Esophagus squamous epithelium (tissue), 5 donors: ENCODE results near the gene MYG1. TPM values are rescaled to one million over a fixed set of nuclear protein-coding genes. Genes with fewer than 3 reads are reported as not detected.

Source experiments
- DNase-seq: peaks from one replicate; lab custom pipeline; 2025; lab: John Stamatoyannopoulos, UW
- H3K27ac ChIP-seq, 4 donors: fragments of 200-600 bp; sonication (generic); one replicate each; pipeline ENCODE4 v1.5.1; 2016 to 2019; ENCODE audit warnings: mild to moderate bottlenecking in 1 of 4
- H3K27me3 ChIP-seq, 4 donors: fragments of 200-600 bp; sonication (generic); 1 replicate in 3 of 4; 2 replicates in 1 of 4; pipeline versions ENCODE4 v1.5.1 to v1.6.0; 2017 to 2021; ENCODE audit warnings: antibody characterized with exemption in 1 of 4
- H3K36me3 ChIP-seq, 3 donors: fragments of 200-600 bp; sonication (generic); one replicate each; pipeline ENCODE4 v1.5.1; 2016 to 2019
- H3K4me1 ChIP-seq, 3 donors: fragments of 200-600 bp; sonication (generic); one replicate each; pipeline ENCODE4 v1.5.1; 2017 to 2019
- H3K4me3 ChIP-seq, 4 donors: fragments of 200-600 bp; sonication (generic); 1 replicate in 3 of 4; 2 replicates in 1 of 4; pipeline ENCODE4 v1.5.1; 2016 to 2019; ENCODE audit warnings: mild to moderate bottlenecking in 2 of 4, moderate library complexity in 1 of 4
- H3K9me3 ChIP-seq, 3 donors: fragments of 200-600 bp; sonication (generic); one replicate each; pipeline ENCODE4 v1.5.1; 2016 to 2019
- POLR2A ChIP-seq, 4 donors: fragments of 450-650 bp; IDR thresholded peaks; one replicate each; pipeline ENCODE4 v1.6.1; 2017; ENCODE audit warnings: antibody characterized with exemption in 4 of 4, mild to moderate bottlenecking in 4 of 4, moderate library complexity in 3 of 4
- WGBS, 2 donors: methylation state at CpG; one replicate each; pipeline ENCODE4 v1.1.5; 2018; 5-methylcytosine and 5-hydroxymethylcytosine counted together
- intact Hi-C: fragments of 100-400 bp; cut with DNase I; formaldehyde crosslinking; loops from one replicate; pipeline ENCODE4 v1.15.0; 2022
- total RNA-seq, 4 donors: library from RNA; depleted of rRNA; stranded (reverse); fragments of >200 nt; gene quantifications; one replicate each; pipeline ENCODE4 v1.1.0, GENCODE V29; 2016
- TF ChIP-seq, protein P1 (sequence below), 6 experiments: fragments of 450-650 bp in 4 of 6; fragments of 200-600 bp in 2 of 6; sonication (generic) in 2 of 6; IDR thresholded peaks; one replicate each; pipeline ENCODE4 v1.5.1; 2016 to 2019; ENCODE audit warnings: antibody characterized with exemption in 6 of 6, mild to moderate bottlenecking in 4 of 6, moderate library complexity in 4 of 6
- donor health status: DM: yes; HTN: yes; CAD: no.

The MYG1 gene
- total RNA-seq, 4 donors from 2014 or later: 25.2 to 33.2 (median 28.3) TPM

DNA sequence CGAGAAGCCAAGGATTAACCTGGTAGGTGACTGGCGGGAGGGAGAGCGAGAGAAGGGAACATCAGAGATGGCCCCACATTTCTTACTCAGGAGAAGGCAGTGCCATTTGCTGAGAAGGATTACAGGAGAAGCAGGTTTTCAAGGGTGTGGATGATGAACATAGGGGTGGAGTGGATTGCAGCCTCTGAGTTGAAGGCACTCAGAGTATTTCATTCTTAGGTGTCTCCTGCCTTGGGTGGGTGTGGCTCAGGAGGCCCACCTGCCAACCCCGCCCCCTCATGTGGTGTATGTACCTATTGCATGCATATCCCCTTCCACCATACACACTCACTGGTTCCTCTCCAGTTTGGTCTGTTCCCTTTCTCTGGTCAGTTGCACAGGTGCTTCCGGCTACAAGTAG, 25.1 kb upstream of the MYG1 start:
- H3K27ac ChIP-seq: peak overlapping the region; percentile 57 to 81 (median 70)
- intact Hi-C loops: no loop called here
- 81 to 87% methylated on average over 5 of the region's 5 CpGs for WGBS, 2 donors

GRCh38 chr12:53276511-53276910, 23.0 kb upstream of the MYG1 start:
- Histone ChIP-seq H3K9me3 (no peaks in the 10 kb centered on the region), H3K4me3 (no peak overlapping the region), H3K4me1 (peaks cover 23 to 69% (median 25%) of the 10 kb centered on the region in 3 donors), H3K27me3 (no peaks in the 10 kb centered on the region), H3K36me3 (peaks cover 0 to 5% (median 3%) of the 10 kb centered on the region in 3 donors), H3K27ac (peak overlapping the region in 2 of 4 donors; percentile 20 to 92)
- TF ChIP-seq, protein P1, sequence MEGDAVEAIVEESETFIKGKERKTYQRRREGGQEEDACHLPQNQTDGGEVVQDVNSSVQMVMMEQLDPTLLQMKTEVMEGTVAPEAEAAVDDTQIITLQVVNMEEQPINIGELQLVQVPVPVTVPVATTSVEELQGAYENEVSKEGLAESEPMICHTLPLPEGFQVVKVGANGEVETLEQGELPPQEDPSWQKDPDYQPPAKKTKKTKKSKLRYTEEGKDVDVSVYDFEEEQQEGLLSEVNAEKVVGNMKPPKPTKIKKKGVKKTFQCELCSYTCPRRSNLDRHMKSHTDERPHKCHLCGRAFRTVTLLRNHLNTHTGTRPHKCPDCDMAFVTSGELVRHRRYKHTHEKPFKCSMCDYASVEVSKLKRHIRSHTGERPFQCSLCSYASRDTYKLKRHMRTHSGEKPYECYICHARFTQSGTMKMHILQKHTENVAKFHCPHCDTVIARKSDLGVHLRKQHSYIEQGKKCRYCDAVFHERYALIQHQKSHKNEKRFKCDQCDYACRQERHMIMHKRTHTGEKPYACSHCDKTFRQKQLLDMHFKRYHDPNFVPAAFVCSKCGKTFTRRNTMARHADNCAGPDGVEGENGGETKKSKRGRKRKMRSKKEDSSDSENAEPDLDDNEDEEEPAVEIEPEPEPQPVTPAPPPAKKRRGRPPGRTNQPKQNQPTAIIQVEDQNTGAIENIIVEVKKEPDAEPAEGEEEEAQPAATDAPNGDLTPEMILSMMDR (IDR thresholded peaks at IDR 0.05): no peak
- no peak for TF ChIP-seq POLR2A (IDR thresholded peaks at IDR 0.05)
- no peak for DNase-seq
- WGBS, 2 donors: 87 to 98% methylated on average over 3 to 7 of the region's 11 CpGs
- intact Hi-C loops: no loop called here

More for the DNA sequence above, 25.1 kb upstream of the MYG1 start:
- H3K4me3 ChIP-seq: no peak overlapping the region
- no peaks in the 10 kb centered on the region for H3K9me3 ChIP-seq
- TF ChIP-seq, protein P1 (IDR thresholded peaks at IDR 0.05): peak in 1 of 6 experiments; percentile 12
- no peak for TF ChIP-seq POLR2A (IDR thresholded peaks at IDR 0.05)
- peaks cover 20 to 67% (median 23%) of the 10 kb centered on the region in 3 donors for H3K4me1 ChIP-seq
- H3K36me3 ChIP-seq: peaks cover 0 to 2% (median 0%) of the 10 kb centered on the region in 3 donors
- H3K27me3 ChIP-seq: no peaks in the 10 kb centered on the region
- DNase-seq: no peak

GRCh38 chr12:53277981-53278380, 21.5 kb upstream of the MYG1 start:
- DNase-seq: no peak
- H3K4me3 ChIP-seq: no peak overlapping the region
- no peaks in the 10 kb centered on the region for H3K27me3 ChIP-seq
- TF ChIP-seq, protein P1 (IDR thresholded peaks at IDR 0.05): no peak
- TF ChIP-seq POLR2A (IDR thresholded peaks at IDR 0.05): no peak
- 64 to 78% methylated on average over 8 to 9 of the region's 9 CpGs for WGBS, 2 donors
- no peaks in the 10 kb centered on the region for H3K9me3 ChIP-seq
- H3K4me1 ChIP-seq: peaks cover 25 to 83% (median 25%) of the 10 kb centered on the region in 3 donors
- H3K36me3 ChIP-seq: peaks cover 0 to 20% (median 17%) of the 10 kb centered on the region in 3 donors
- peak overlapping the region; percentile 44 to 92 (median 86) for H3K27ac ChIP-seq
- intact Hi-C loops: no loop called here

GRCh38 chr12:53279283-53279869, 20.1 kb upstream of the MYG1 start:
- no peaks in the 10 kb centered on the region for H3K27me3 ChIP-seq
- peaks cover 25 to 83% (median 30%) of the 10 kb centered on the region in 3 donors for H3K4me1 ChIP-seq
- WGBS, 2 donors: 24 to 100% methylated on average over 2 to 3 of the region's 3 CpGs
- TF ChIP-seq, protein P1 (IDR thresholded peaks at IDR 0.05): no peak
- TF ChIP-seq POLR2A (IDR thresholded peaks at IDR 0.05): no peak
- H3K27ac ChIP-seq: peak overlapping the region; percentile 80 to 92 (median 90)
- intact Hi-C loops: no loop called here
- H3K4me3 ChIP-seq: peak overlapping the region; percentile 32 to 50 (median 42)
- DNase-seq: no peak
- H3K36me3 ChIP-seq: peaks cover 0 to 31% (median 17%) of the 10 kb centered on the region in 3 donors
- H3K9me3 ChIP-seq: no peaks in the 10 kb centered on the region

- DNase-seq: no peak
- Histone ChIP-seq H3K9me3 (no peaks in the 10 kb centered on the region), H3K36me3 (peaks cover 0 to 37% (median 17%) of the 10 kb centered on the region in 3 donors), H3K27ac (peak overlapping the region; percentile 72 to 92 (median 90)), H3K4me3 (peak overlapping the region; percentile 32 to 50 (median 42)), H3K4me1 (peaks cover 25 to 79% (median 30%) of the 10 kb centered on the region in 3 donors), H3K27me3 (no peaks in the 10 kb centered on the region)
- intact Hi-C loops: no loop called here
- TF ChIP-seq, protein P1 (IDR thresholded peaks at IDR 0.05): peak in 1 of 6 experiments; percentile 4
- no peak for TF ChIP-seq POLR2A (IDR thresholded peaks at IDR 0.05)
- WGBS, 2 donors: 59 to 70% methylated on average over 7 to 8 of the region's 9 CpGs
Observed at GRCh38 chr12:53279888-53280498, 19.5 kb upstream of the MYG1 start.
